ENCODE measurements around the gene ZNF747.

DNA sequence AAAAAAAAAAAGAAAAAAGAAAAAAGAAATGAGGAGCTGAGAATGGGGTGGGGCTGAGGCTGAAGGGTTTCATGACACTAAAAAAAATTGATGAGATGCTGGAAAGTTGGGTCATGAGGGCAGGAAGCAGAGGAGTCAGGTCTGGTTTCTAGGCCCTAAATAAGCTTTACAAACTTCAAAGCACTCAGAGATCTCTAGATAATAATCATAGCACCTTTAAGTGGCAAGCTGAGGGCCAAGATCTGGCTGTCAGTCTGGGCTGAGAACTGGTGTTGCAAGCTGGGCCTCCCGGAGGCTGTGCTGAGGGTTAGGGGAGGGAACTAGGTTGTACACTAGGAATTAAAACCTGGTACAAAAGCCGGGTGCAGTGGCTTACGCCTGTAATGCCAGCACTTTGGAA, 17.1 kb upstream of the ZNF747 start:
- no peak for TF ChIP-seq CTCF (IDR thresholded peaks at IDR 0.05; ENCODE audit: insufficient read depth, low read depth, low read length)
- TF ChIP-seq EZH2 (IDR thresholded peaks at IDR 0.05; ENCODE audit: insufficient read depth, low read length), result no peak

All from astrocyte (in vitro differentiated cells and primary cell).